Measurements from ENCODE around the gene APIP.

Gene APIP

DNA sequence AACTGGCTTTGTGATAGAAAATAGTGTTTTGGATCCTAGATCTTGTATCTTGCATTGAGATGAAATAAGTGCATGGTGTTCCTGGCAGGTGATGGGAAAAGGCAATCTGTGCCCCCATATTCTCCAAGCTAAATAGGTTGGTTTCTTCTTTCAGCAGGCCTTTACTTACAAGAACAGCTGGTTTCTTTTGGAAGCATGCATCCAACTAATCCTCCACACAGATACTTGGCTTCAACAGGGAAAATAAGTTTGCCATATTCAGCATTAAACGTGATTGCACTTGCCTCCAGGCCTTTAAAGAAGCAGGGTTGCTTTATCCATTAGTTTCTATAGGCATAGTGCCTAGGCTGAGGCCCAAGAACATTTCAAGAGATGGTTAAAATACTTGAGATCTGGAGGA lies 59.9 kb downstream of the APIP start:
- Mint-ChIP-seq H3K9me3 (no peaks in the 10 kb centered on the region), H3K27ac (no peak overlapping the region), H3K4me3 (no peak overlapping the region), H3K36me3 (no peaks in the 10 kb centered on the region), H3K4me1 (no peaks in the 10 kb centered on the region), H3K27me3 (peaks cover 5 to 7% of the 10 kb centered on the region in 2 donors)
- no peak for DNase-seq
- ATAC-seq (replicated peaks) = no peak

- Mint-ChIP-seq H3K27ac (no peak overlapping the region), H3K4me3 (no peak overlapping the region), H3K9me3 (no peaks in the 10 kb centered on the region), H3K4me1 (no peaks in the 10 kb centered on the region), H3K36me3 (no peaks in the 10 kb centered on the region), H3K27me3 (peaks cover 5 to 8% of the 10 kb centered on the region in 2 donors)
- ATAC-seq (replicated peaks) = no peak
- DNase-seq = no peak
Measured at GRCh38 chr11:34855754-34856095, 60.5 kb downstream of the APIP start.

- Mint-ChIP-seq H3K4me3 (no peak overlapping the region), H3K27ac (no peak overlapping the region), H3K4me1 (no peaks in the 10 kb centered on the region), H3K27me3 (peaks cover 5 to 8% of the 10 kb centered on the region in 2 donors), H3K36me3 (no peaks in the 10 kb centered on the region), H3K9me3 (no peaks in the 10 kb centered on the region)
- DNase-seq = no peak
- ATAC-seq (replicated peaks) = no peak
Measured at GRCh38 chr11:34855021-34855753, 61.0 kb downstream of the APIP start.

DNA sequence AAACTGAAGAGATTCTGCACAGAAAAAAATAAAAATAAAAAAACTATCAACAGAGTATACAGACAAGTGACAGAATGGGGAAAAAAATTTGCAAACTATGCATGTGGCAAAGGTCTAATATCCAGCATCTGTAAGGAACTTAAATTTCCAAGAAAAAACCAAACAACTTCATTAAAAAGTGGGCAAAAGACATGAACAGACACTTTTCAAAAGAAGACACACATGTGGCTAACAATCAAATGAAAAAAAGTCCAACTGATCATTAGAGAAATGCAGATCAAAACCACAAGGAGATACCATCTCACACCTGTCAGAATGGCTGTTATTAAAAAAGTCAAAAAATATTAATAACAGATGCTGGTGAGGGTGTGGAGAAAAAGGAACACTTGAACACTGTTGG lies 64.3 kb downstream of the APIP start:
- Mint-ChIP-seq H3K27me3 (peaks cover 13 to 15% of the 10 kb centered on the region in 2 donors), H3K27ac (no peak overlapping the region), H3K4me1 (no peaks in the 10 kb centered on the region), H3K36me3 (no peaks in the 10 kb centered on the region), H3K4me3 (no peak overlapping the region), H3K9me3 (peaks cover 0 to 3% of the 10 kb centered on the region in 2 donors)
- ATAC-seq (replicated peaks) (no peak), DNase-seq (no peak)

DNA sequence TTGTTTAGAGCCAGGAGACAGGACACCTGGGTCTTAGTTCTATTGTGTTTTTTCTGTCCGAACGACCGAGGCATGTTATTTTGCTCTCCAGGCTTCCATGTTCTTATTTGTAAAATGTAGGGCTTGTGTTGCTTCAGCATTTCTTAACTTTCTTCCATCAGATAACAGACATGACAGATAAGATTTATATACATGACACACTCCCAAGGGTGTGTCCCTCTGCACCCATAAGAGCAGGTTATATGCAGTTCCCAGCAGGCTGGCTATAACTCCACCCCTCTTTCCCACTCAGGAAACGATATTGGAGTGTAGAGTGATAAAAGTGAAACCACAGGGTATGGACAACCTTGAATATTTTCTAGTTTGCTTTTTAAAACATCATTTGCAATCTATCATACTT lies 65.8 kb downstream of the APIP start:
- Mint-ChIP-seq H3K36me3 (no peaks in the 10 kb centered on the region), H3K4me1 (no peaks in the 10 kb centered on the region), H3K27me3 (peaks cover 17 to 18% of the 10 kb centered on the region in 2 donors), H3K9me3 (peaks cover 0 to 3% of the 10 kb centered on the region in 2 donors), H3K4me3 (no peak overlapping the region), H3K27ac (no peak overlapping the region)
- DNase-seq (no peak), ATAC-seq (replicated peaks) (no peak)

GRCh38 chr11:34846467-34846866 lies 69.7 kb downstream of the APIP start:
- H3K4me3 Mint-ChIP-seq = no peak overlapping the region
- peaks cover 0 to 3% of the 10 kb centered on the region in 2 donors for H3K9me3 Mint-ChIP-seq
- peaks cover 13 to 22% of the 10 kb centered on the region in 2 donors for H3K27me3 Mint-ChIP-seq
- no peaks in the 10 kb centered on the region for H3K36me3 Mint-ChIP-seq
- H3K4me1 Mint-ChIP-seq = no peaks in the 10 kb centered on the region
- no peak for ATAC-seq (replicated peaks)
- H3K27ac Mint-ChIP-seq = no peak overlapping the region
- no peak for DNase-seq

- ATAC-seq (replicated peaks) = no peak
- no peak overlapping the region for H3K4me3 Mint-ChIP-seq
- H3K9me3 Mint-ChIP-seq = peaks cover 0 to 5% of the 10 kb centered on the region in 2 donors
- no peaks in the 10 kb centered on the region for H3K36me3 Mint-ChIP-seq
- H3K27me3 Mint-ChIP-seq = peaks cover 10 to 20% of the 10 kb centered on the region in 2 donors
- DNase-seq = no peak
- no peak overlapping the region for H3K27ac Mint-ChIP-seq
- H3K4me1 Mint-ChIP-seq = no peaks in the 10 kb centered on the region
Measured at GRCh38 chr11:34844463-34845112, 71.6 kb downstream of the APIP start.

DNA sequence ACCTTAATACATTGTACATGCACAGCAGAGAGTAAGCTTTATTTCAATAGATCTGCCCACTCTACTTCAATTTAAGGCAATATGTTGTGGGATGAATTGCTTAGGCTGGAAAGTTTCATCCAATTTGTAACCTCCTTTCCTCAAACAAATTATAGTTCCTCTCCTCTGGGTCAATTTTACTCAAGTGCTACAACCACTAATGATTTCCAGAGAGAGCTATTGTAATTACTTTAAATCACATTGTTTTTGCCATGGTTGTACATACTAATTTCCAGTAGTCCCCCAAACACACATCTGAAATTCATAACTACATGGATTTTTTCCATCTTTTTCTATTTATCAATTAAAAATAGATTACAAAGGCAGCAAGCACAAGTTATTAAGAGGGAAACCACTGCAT lies 72.9 kb downstream of the APIP start:
- ATAC-seq (replicated peaks) (no peak), DNase-seq (no peak)
- H3K9me3 Mint-ChIP-seq = peaks cover 0 to 3% of the 10 kb centered on the region in 2 donors
- H3K27ac Mint-ChIP-seq = no peak overlapping the region
- H3K4me3 Mint-ChIP-seq = no peak overlapping the region
- H3K36me3 Mint-ChIP-seq = no peaks in the 10 kb centered on the region
- H3K4me1 Mint-ChIP-seq = no peaks in the 10 kb centered on the region
- peaks cover 11 to 19% of the 10 kb centered on the region in 2 donors for H3K27me3 Mint-ChIP-seq

GRCh38 chr11:34840736-34841386 lies 75.3 kb downstream of the APIP start:
- peaks cover 0 to 3% of the 10 kb centered on the region in 2 donors for H3K9me3 Mint-ChIP-seq
- H3K27me3 Mint-ChIP-seq = peaks cover 21 to 32% of the 10 kb centered on the region in 2 donors
- H3K4me1 Mint-ChIP-seq = peaks cover 0 to 3% of the 10 kb centered on the region in 2 donors
- H3K27ac Mint-ChIP-seq = no peak overlapping the region
- no peak overlapping the region for H3K4me3 Mint-ChIP-seq
- no peaks in the 10 kb centered on the region for H3K36me3 Mint-ChIP-seq
- peak; percentile 4 for DNase-seq
- peak; percentile 90 to 94 for ATAC-seq (replicated peaks)

DNA sequence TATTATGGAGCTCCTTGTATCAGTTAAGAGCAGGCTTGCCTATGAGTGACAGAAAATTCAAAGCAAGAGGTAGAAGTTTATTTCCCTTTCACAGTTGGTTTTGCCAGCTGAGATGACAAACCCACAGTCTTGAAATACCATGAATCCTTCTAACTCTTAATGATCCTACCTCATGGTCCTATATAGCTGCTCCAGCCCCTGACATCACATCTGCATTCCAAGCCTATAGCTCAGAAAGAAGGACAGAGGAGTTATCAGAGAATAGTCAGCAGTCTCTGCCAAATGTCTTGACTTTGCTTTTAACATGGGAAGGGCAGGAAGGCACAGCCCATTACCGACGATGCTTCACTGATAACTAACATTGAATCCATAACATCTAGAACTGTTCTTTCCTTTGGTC lies 76.2 kb downstream of the APIP start:
- no peak for ATAC-seq (replicated peaks)
- peaks cover 24 to 35% of the 10 kb centered on the region in 2 donors for H3K27me3 Mint-ChIP-seq
- no peak overlapping the region for H3K4me3 Mint-ChIP-seq
- peaks cover 0 to 3% of the 10 kb centered on the region in 2 donors for H3K4me1 Mint-ChIP-seq
- no peaks in the 10 kb centered on the region for H3K36me3 Mint-ChIP-seq
- no peak overlapping the region for H3K27ac Mint-ChIP-seq
- DNase-seq = no peak
- peaks cover 0 to 3% of the 10 kb centered on the region in 2 donors for H3K9me3 Mint-ChIP-seq

DNA sequence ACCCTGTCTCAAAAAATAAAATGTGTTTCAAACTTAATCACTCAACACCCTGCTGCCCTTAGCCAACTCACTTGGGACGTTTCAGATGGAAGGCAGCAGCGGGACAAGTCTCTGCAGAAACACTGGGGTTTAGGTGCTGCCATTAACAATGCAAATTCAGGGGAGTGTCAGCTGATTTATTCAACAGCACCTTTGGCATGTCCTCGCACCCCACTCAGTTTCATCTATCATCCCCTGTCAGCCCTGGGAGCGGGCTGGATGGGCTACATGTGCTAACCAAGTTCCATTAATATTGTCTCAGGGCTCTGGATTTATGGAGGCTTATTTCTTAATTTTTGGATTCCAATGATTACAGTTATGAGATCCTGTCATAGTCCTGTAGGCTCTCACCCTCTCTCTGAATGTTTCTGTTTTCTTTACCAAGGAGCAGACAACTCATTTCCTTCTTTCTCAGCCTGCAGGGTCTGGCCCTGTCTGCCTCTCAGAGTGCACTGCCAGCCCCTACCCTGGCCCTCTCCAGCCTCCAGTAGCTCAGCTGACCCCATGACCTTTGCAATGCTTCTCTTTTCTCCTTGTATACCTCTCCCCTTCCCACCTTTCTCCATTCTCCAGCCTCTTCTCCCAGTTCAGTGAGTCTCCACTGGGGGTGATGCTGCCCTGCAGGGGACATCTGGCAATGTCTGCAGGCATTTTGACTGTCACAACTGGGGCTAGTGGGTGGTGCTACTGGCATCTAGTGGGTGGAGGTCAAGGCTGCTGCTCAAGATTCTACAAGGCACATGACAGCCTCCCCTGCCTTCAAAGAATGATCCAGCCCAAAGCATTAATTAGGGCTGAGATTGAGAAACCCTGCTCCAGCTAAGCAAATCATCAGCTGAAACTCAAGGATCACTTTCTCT lies 79.0 kb downstream of the APIP start:
- no peak overlapping the region for H3K4me3 Mint-ChIP-seq
- peaks cover 0 to 3% of the 10 kb centered on the region in 2 donors for H3K4me1 Mint-ChIP-seq
- no peak for DNase-seq
- ATAC-seq (replicated peaks) = peak in 1 of 2 donors; percentile 30
- no peak overlapping the region for H3K27ac Mint-ChIP-seq
- H3K27me3 Mint-ChIP-seq = peaks cover 29 to 31% of the 10 kb centered on the region in 2 donors
- no peaks in the 10 kb centered on the region for H3K36me3 Mint-ChIP-seq
- peaks cover 3% of the 10 kb centered on the region in 2 donors for H3K9me3 Mint-ChIP-seq

GRCh38 chr11:34833602-34834001 lies 82.6 kb downstream of the APIP start:
- peaks cover 0 to 3% of the 10 kb centered on the region in 2 donors for H3K4me1 Mint-ChIP-seq
- H3K36me3 Mint-ChIP-seq = no peaks in the 10 kb centered on the region
- peaks cover 0 to 3% of the 10 kb centered on the region in 2 donors for H3K9me3 Mint-ChIP-seq
- DNase-seq (no peak), ATAC-seq (replicated peaks) (no peak)
- H3K4me3 Mint-ChIP-seq = no peak overlapping the region
- peaks cover 27 to 36% of the 10 kb centered on the region in 2 donors for H3K27me3 Mint-ChIP-seq
- no peak overlapping the region for H3K27ac Mint-ChIP-seq
